H1 (cell line): ENCODE data around the gene ZNF513. TPM values are rescaled to one million over a fixed set of nuclear protein-coding genes. Genes with fewer than 3 reads are reported as not detected.

ENCODE experiments used
- ATF2 ChIP-seq: IDR thresholded peaks from 2 replicates; pipeline ENCODE4 v1.6.1; 2012; ENCODE audit warnings: low read length, inconsistent platforms
- CHD1 ChIP-seq: IDR thresholded peaks from 2 replicates; pipeline ENCODE4 v1.6.1; 2012; ENCODE audit warnings: low read depth, low read length, improper control_type of control experiment
- CHD7 ChIP-seq: fragments of 300-600 bp; sonication (generic); IDR thresholded peaks from 2 replicates; pipeline ENCODE4 v1.7.1; 2012; ENCODE audit warnings: low read length, moderate library complexity, mild to moderate bottlenecking, inconsistent platforms; ENCODE audit not compliant: insufficient replicate concordance
- GTF2F1 ChIP-seq: IDR thresholded peaks from 2 replicates; pipeline ENCODE4 v1.6.1; 2012; ENCODE audit warnings: low read depth, low read length, improper control_type of control experiment, borderline replicate concordance
- SIN3A ChIP-seq, 2 experiments: IDR thresholded peaks in 1 of 2; conservative IDR thresholded peaks in 1 of 2; 2 replicates each; pipeline ENCODE4 v1.6.1; 2011 to 2012; ENCODE audit warnings: low read length in 2 of 2, improper control_type of control experiment in 1 of 2, low read depth in 1 of 2, mild to moderate bottlenecking in 1 of 2
- SP2 ChIP-seq: IDR thresholded peaks from 2 replicates; pipeline ENCODE4 v1.6.1; 2012; ENCODE audit warnings: mild to moderate bottlenecking, low read length, inconsistent platforms
- TAF1 ChIP-seq: IDR thresholded peaks from 2 replicates; pipeline ENCODE4 v1.6.1; 2011; ENCODE audit warnings: mild to moderate bottlenecking, low read depth, low read length
- polyA plus RNA-seq, 7 experiments: library from polyadenylated mRNA; depleted of rRNA in 3 of 7; stranded (reverse) in 5 of 7; unstranded in 2 of 7; fragments of >200 nt in 5 of 7; fragments of 200-250 nt in 2 of 7; gene quantifications; 1 replicate in 5 of 7; 2 replicates in 1 of 7; 4 replicates in 1 of 7; pipeline versions ENCODE4 v1.2.1 to v1.2.3, GENCODE V29; 2011 to 2013; ENCODE audit warnings: missing spikeins in 2 of 7, mixed read lengths in 2 of 7
- total RNA-seq: library from RNA; stranded (reverse); fragmentation: NEBNext Ultra II Directional; extraction: Animal tissue kit (Norgen Biotek cat#: 25700); gene quantifications from 2 replicates; pipeline ENCODE4 v1.2.1, GENCODE V29; 2021

Gene ZNF513
- total and polyA plus RNA-seq, 2 of the 8 experiments (the other 6 are each of a cell fraction or from before 2014, with no cell fraction given), result 17.3 to 29.5 TPM

GRCh38 chr2:27336173-27336572, 44.4 kb downstream of the ZNF513 start (continued):
- TF ChIP-seq GTF2F1, result no peak
- TF ChIP-seq TAF1, result no peak
- no peak for TF ChIP-seq SIN3A (conservative IDR thresholded peaks at IDR 0.05 in 1 of 2, IDR thresholded peaks at IDR 0.05 in 1 of 2; ENCODE audit: low read depth in 1 of 2, low read length in 2 of 2)
- no peak for TF ChIP-seq SP2
- TF ChIP-seq CHD1, result no peak
- no peak for TF ChIP-seq CHD7
- TF ChIP-seq ATF2, result no peak
